BLaER1 (cell line): Measurements from ENCODE around the gene FCHSD2.

ENCODE experiments used
- H3K27ac ChIP-seq: shearing (Covaris generic); formaldehyde crosslinking; 2 replicates; pipeline ENCODE4 v1.8.1; 2022
- H3K27me3 ChIP-seq: shearing (Covaris generic); formaldehyde crosslinking; 2 replicates; pipeline ENCODE4 v1.8.1; 2022
- H3K36me3 ChIP-seq: shearing (Covaris generic); formaldehyde crosslinking; 2 replicates; pipeline ENCODE4 v1.8.1; 2022
- H3K4me1 ChIP-seq: shearing (Covaris generic); formaldehyde crosslinking; 2 replicates; pipeline ENCODE4 v1.8.1; 2022
- H3K4me2 ChIP-seq: shearing (Covaris generic); formaldehyde crosslinking; 2 replicates; pipeline ENCODE4 v1.8.1; 2022
- H3K4me3 ChIP-seq: shearing (Covaris generic); formaldehyde crosslinking; 2 replicates; pipeline ENCODE4 v1.8.1; 2022
- H3K9ac ChIP-seq: shearing (Covaris generic); formaldehyde crosslinking; 2 replicates; pipeline ENCODE4 v1.8.1; 2022
- H3K9me3 ChIP-seq: shearing (Covaris generic); formaldehyde crosslinking; 2 replicates; pipeline ENCODE4 v1.8.1; 2022
- H4K20me1 ChIP-seq: shearing (Covaris generic); formaldehyde crosslinking; 2 replicates; pipeline ENCODE4 v1.8.1; 2022
- Cebpa-rat ChIP-seq: shearing (Covaris generic); IDR thresholded peaks from 2 replicates; pipeline ENCODE4 v1.8.1; 2022

FCHSD2 gene

GRCh38 chr11:73142128-73142377 is at the start of gene FCHSD2:
Gene FCHSD2, minus strand, starts transcription at chr11:73142318. Its CDS starts 441 bp downstream, at chr11:73141877.
- TF ChIP-seq Cebpa-rat: no peak
- Histone ChIP-seq H3K27me3 (no peaks in the 10 kb centered on the region), H3K27ac (peak within 1 kb of the TSS; percentile 98), H3K9me3 (no peaks in the 10 kb centered on the region), H3K9ac (peak within 1 kb of the TSS; percentile 94), H3K4me3 (peak within 1 kb of the TSS; percentile 94), H3K36me3 (peaks cover 8% of the 10 kb centered on the region; the same call in 1 of the 2 replicates), H3K4me1 (peaks cover 74% of the 10 kb centered on the region), H4K20me1 (peaks cover 36% of the 10 kb centered on the region), H3K4me2 (peak within 1 kb of the TSS; percentile 88)

- H3K4me2 ChIP-seq: no peak overlapping the region
- H3K9me3 ChIP-seq: no peaks in the 10 kb centered on the region
- H3K4me1 ChIP-seq: peaks cover 32% of the 10 kb centered on the region
- H3K27ac ChIP-seq: no peak overlapping the region
- H4K20me1 ChIP-seq: no peaks in the 10 kb centered on the region
- no peak overlapping the region for H3K9ac ChIP-seq
- no peak overlapping the region for H3K4me3 ChIP-seq
- H3K27me3 ChIP-seq: no peaks in the 10 kb centered on the region
- no peaks in the 10 kb centered on the region for H3K36me3 ChIP-seq
- no peak for TF ChIP-seq Cebpa-rat
These were observed 49.0 kb upstream of the FCHSD2 start for GRCh38 chr11:73191151-73191550.

GRCh38 chr11:73190557-73190885 is 48.4 kb upstream of the FCHSD2 start:
- Histone ChIP-seq H3K4me1 (peaks cover 38% of the 10 kb centered on the region), H3K4me3 (no peak overlapping the region), H3K36me3 (no peaks in the 10 kb centered on the region), H3K4me2 (no peak overlapping the region), H3K27ac (no peak overlapping the region), H3K9ac (no peak overlapping the region), H4K20me1 (no peaks in the 10 kb centered on the region), H3K9me3 (no peaks in the 10 kb centered on the region), H3K27me3 (no peaks in the 10 kb centered on the region)
- no peak for TF ChIP-seq Cebpa-rat

- peak overlapping the region; percentile 75 for H3K27ac ChIP-seq
- H3K4me1 ChIP-seq: peaks cover 44% of the 10 kb centered on the region
- H3K4me2 ChIP-seq: peak overlapping the region; percentile 77
- TF ChIP-seq Cebpa-rat: no peak
- H3K9ac ChIP-seq: peak overlapping the region; percentile 40; the same call in 1 of the 2 replicates
- H3K4me3 ChIP-seq: no peak overlapping the region
- no peaks in the 10 kb centered on the region for H3K27me3 ChIP-seq
- no peaks in the 10 kb centered on the region for H4K20me1 ChIP-seq
- H3K36me3 ChIP-seq: no peaks in the 10 kb centered on the region
- H3K9me3 ChIP-seq: no peaks in the 10 kb centered on the region
These were observed 47.8 kb upstream of the FCHSD2 start for GRCh38 chr11:73189723-73190556.

GRCh38 chr11:73189315-73189714 is 47.2 kb upstream of the FCHSD2 start:
- H3K9ac ChIP-seq: peak overlapping the region; percentile 40; the same call in 1 of the 2 replicates
- no peak overlapping the region for H3K4me3 ChIP-seq
- H3K9me3 ChIP-seq: no peaks in the 10 kb centered on the region
- no peaks in the 10 kb centered on the region for H3K27me3 ChIP-seq
- H3K4me2 ChIP-seq: peak overlapping the region; percentile 77
- no peak for TF ChIP-seq Cebpa-rat
- H4K20me1 ChIP-seq: no peaks in the 10 kb centered on the region
- H3K4me1 ChIP-seq: peaks cover 47% of the 10 kb centered on the region
- peak overlapping the region; percentile 75 for H3K27ac ChIP-seq
- H3K36me3 ChIP-seq: no peaks in the 10 kb centered on the region

- Histone ChIP-seq H3K9me3 (no peaks in the 10 kb centered on the region), H3K36me3 (no peaks in the 10 kb centered on the region), H3K9ac (no peak overlapping the region), H3K27me3 (no peaks in the 10 kb centered on the region), H3K27ac (no peak overlapping the region), H3K4me2 (peak overlapping the region; percentile 77; the same call in 1 of the 2 replicates), H3K4me3 (no peak overlapping the region), H4K20me1 (no peaks in the 10 kb centered on the region), H3K4me1 (peaks cover 47% of the 10 kb centered on the region)
- TF ChIP-seq Cebpa-rat: no peak
These were observed 46.2 kb upstream of the FCHSD2 start for GRCh38 chr11:73188301-73188700.

- H3K4me1 ChIP-seq: peaks cover 47% of the 10 kb centered on the region
- no peaks in the 10 kb centered on the region for H3K27me3 ChIP-seq
- H3K4me2 ChIP-seq: peak overlapping the region; percentile 77; the same call in 1 of the 2 replicates
- no peak overlapping the region for H3K27ac ChIP-seq
- TF ChIP-seq Cebpa-rat: no peak
- H3K9me3 ChIP-seq: no peaks in the 10 kb centered on the region
- no peaks in the 10 kb centered on the region for H3K36me3 ChIP-seq
- H3K4me3 ChIP-seq: no peak overlapping the region
- H3K9ac ChIP-seq: no peak overlapping the region
- H4K20me1 ChIP-seq: no peaks in the 10 kb centered on the region
These were observed 45.7 kb upstream of the FCHSD2 start for GRCh38 chr11:73187854-73188253.

- H3K4me1 ChIP-seq: peaks cover 47% of the 10 kb centered on the region
- TF ChIP-seq Cebpa-rat: no peak
- no peaks in the 10 kb centered on the region for H4K20me1 ChIP-seq
- H3K4me3 ChIP-seq: no peak overlapping the region
- H3K27ac ChIP-seq: no peak overlapping the region
- no peak overlapping the region for H3K4me2 ChIP-seq
- no peaks in the 10 kb centered on the region for H3K9me3 ChIP-seq
- H3K27me3 ChIP-seq: no peaks in the 10 kb centered on the region
- no peak overlapping the region for H3K9ac ChIP-seq
- no peaks in the 10 kb centered on the region for H3K36me3 ChIP-seq
These were observed 44.8 kb upstream of the FCHSD2 start for GRCh38 chr11:73186886-73187285.

- H3K4me2 ChIP-seq: peak overlapping the region; percentile 56
- H3K4me1 ChIP-seq: peaks cover 47% of the 10 kb centered on the region
- TF ChIP-seq Cebpa-rat: no peak
- H3K4me3 ChIP-seq: no peak overlapping the region
- H3K9ac ChIP-seq: no peak overlapping the region
- no peaks in the 10 kb centered on the region for H3K36me3 ChIP-seq
- H3K27me3 ChIP-seq: no peaks in the 10 kb centered on the region
- H3K27ac ChIP-seq: no peak overlapping the region
- no peaks in the 10 kb centered on the region for H3K9me3 ChIP-seq
- no peaks in the 10 kb centered on the region for H4K20me1 ChIP-seq
These were observed 44.3 kb upstream of the FCHSD2 start for GRCh38 chr11:73186294-73186850.

- no peak overlapping the region for H3K4me3 ChIP-seq
- peaks cover 47% of the 10 kb centered on the region for H3K4me1 ChIP-seq
- H3K27ac ChIP-seq: no peak overlapping the region
- no peaks in the 10 kb centered on the region for H3K27me3 ChIP-seq
- H3K9me3 ChIP-seq: no peaks in the 10 kb centered on the region
- TF ChIP-seq Cebpa-rat: no peak
- H3K36me3 ChIP-seq: no peaks in the 10 kb centered on the region
- H4K20me1 ChIP-seq: no peaks in the 10 kb centered on the region
- H3K4me2 ChIP-seq: peak overlapping the region; percentile 56
- no peak overlapping the region for H3K9ac ChIP-seq
These were observed 43.7 kb upstream of the FCHSD2 start for GRCh38 chr11:73185680-73186293.
